ENCODE data around the gene ZDHHC21. TPM values are rescaled to one million over a fixed set of nuclear protein-coding genes. Genes with fewer than 3 reads are reported as not detected.
"Not testable (repeated sequence)": the region's sequence is repeated elsewhere in the genome, so short reads cannot be mapped to it uniquely, and the experiment has no call there.

The ZDHHC21 gene
- total RNA-seq, 2 donors from 2014 or later, result 6.5 to 7.0 TPM

DNA sequence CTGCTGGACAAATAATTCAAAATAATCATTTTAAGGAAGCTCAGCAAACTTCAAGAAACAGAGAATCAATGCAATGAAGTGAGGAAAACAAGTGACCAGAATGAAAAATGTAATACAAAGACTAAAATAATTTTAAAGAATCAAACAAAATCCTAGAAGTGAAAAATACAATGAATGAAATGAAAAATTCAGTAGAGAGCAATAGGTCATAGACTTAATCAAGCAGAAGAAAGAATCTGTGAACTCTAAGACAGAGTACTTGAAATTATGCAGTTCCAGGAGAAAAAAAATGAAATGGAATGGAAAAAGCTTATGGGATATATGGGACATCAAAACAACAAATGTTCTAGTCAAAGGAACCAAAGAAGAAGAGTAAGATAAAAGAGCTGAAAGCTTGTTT, 11.8 kb upstream of the ZDHHC21 start:
- peaks cover 11% of the 10 kb centered on the region for H3K27me3 Mint-ChIP-seq
- no peak overlapping the region for H3K27ac Mint-ChIP-seq
- H3K9me3 ChIP-seq (ENCODE audit: control insufficient read depth, low read length, poor library complexity, severe bottlenecking), result peaks cover 4% of the 10 kb centered on the region
- H3K4me3 Mint-ChIP-seq, result no peak overlapping the region
- no peak for DNase-seq
- no peak for ATAC-seq
- no peaks in the 10 kb centered on the region for H3K36me3 Mint-ChIP-seq (ENCODE audit: low read depth)
- H3K4me1 Mint-ChIP-seq, result no peaks in the 10 kb centered on the region

- Mint-ChIP-seq H3K36me3 (ENCODE audit: low read depth) (no peaks in the 10 kb centered on the region), H3K27me3 (peaks cover 9% of the 10 kb centered on the region), H3K27ac (no peak overlapping the region), H3K4me1 (no peaks in the 10 kb centered on the region), H3K4me3 (no peak overlapping the region)
- ATAC-seq (no peak), DNase-seq (no peak)
- H3K9me3 ChIP-seq (ENCODE audit: control insufficient read depth, low read length, poor library complexity, severe bottlenecking), result peaks cover 4% of the 10 kb centered on the region
These were observed 11.0 kb upstream of the ZDHHC21 start for GRCh38 chr9:14704281-14704680.

- no peak overlapping the region for H3K4me3 Mint-ChIP-seq
These were observed 9.0 kb upstream of the ZDHHC21 start for GRCh38 chr9:14702200-14702720.

DNA sequence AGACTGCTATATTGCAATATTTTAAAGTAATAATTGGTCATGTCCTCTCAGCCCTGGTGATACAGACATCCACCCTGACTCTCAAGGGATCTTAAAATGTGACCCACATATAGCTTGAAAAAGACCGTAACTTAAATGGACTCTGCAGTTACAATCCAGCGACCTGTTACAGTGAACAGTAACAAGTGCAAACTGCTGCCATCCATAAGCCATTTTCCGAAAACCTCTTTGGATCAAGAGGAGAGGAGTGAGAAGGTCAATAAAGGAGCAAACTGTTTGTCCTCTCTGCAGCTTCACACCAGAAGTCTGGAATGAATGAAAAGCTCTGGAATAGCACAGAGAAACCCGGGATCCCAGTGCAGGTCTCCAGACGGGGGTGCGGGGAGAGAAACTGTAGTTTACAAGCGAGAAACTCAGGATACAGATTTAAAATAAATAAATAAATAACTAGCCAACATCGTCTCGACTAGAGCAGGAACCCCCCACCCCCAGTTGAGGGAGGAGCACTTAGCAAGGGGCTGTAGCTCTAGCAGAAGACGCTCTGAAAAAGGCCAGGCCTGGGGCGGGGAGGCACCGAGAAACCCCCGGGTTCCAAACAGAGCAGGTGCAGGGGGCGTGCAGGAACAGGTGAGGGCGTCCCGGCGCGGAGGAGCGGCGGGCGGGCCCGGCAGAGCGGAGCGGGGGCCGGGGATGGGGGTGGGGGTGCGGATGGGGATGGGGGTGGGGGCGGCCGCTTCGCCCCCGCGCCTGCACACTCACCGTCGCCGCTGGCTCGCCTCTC, 572 bp downstream of the ZDHHC21 start:
- peak overlapping the region; percentile 98 for H3K4me3 Mint-ChIP-seq
- DNase-seq (peak in 2 of 3 donors; percentile 5 to 31), ATAC-seq (peak; percentile 72)
- no peaks in the 10 kb centered on the region for H3K9me3 ChIP-seq (ENCODE audit: control insufficient read depth, low read length, poor library complexity, severe bottlenecking)
- H3K27ac Mint-ChIP-seq, result peak overlapping the region; percentile 92
- H3K36me3 Mint-ChIP-seq (ENCODE audit: low read depth), result peaks cover 4% of the 10 kb centered on the region
- peaks cover 5% of the 10 kb centered on the region for H3K27me3 Mint-ChIP-seq
- H3K4me1 Mint-ChIP-seq, result peaks cover 33% of the 10 kb centered on the region

More at GRCh38 chr9:14702200-14702720, 9.0 kb upstream of the ZDHHC21 start:
- Mint-ChIP-seq H3K36me3 (ENCODE audit: low read depth) (no peaks in the 10 kb centered on the region), H3K4me1 (no peaks in the 10 kb centered on the region), H3K27me3 (peaks cover 20% of the 10 kb centered on the region), H3K27ac (no peak overlapping the region)
- H3K9me3 ChIP-seq (ENCODE audit: control insufficient read depth, low read length, poor library complexity, severe bottlenecking), result peaks cover 4% of the 10 kb centered on the region
- ATAC-seq (no peak), DNase-seq (no peak)

- peaks cover 4% of the 10 kb centered on the region for H3K36me3 Mint-ChIP-seq (ENCODE audit: low read depth)
- peak overlapping the region; percentile 4 for H3K4me3 Mint-ChIP-seq
- H3K27ac Mint-ChIP-seq, result no peak overlapping the region
- H3K9me3 ChIP-seq (ENCODE audit: control insufficient read depth, low read length, poor library complexity, severe bottlenecking), result no peaks in the 10 kb centered on the region
- DNase-seq (no peak), ATAC-seq (no peak)
- peaks cover 33% of the 10 kb centered on the region for H3K4me1 Mint-ChIP-seq
- H3K27me3 Mint-ChIP-seq, result no peaks in the 10 kb centered on the region
These were observed 2.1 kb downstream of the ZDHHC21 start for GRCh38 chr9:14690948-14691730.

DNA sequence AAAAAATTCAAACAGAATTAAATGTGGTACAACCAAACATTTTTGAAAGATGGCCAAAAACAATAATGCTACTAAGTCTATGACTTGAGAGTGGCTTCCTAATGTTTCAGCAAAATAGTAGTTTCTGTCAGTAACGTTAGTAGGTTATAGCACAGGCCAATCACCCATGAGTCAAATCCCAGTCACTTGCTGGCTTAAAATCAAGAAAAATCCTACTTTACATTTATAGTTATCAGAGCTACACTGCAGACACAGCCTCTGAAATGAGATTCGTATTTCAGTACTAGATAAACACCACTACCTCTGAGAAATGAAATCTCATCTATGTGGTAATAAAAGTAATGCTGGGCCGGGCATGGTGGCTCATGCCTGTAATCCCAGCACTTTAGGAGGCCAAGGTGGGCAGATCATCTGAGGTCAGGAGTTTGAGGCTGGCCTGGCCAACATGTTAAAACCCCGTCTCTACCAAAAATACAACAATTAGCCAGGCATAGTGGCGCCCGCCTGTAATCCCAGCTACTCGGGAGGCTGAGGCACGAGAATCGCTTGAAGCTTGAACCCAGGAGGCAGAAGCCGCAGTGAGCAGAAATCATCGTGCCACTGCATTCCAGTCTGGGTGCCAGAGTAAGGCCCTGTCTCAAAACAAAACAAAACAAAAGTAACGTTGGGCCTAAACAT, 6.1 kb downstream of the ZDHHC21 start:
- ATAC-seq (no peak), DNase-seq (no peak)
- no peak overlapping the region for H3K4me3 Mint-ChIP-seq
- no peak overlapping the region for H3K27ac Mint-ChIP-seq
- H3K27me3 Mint-ChIP-seq, result no peaks in the 10 kb centered on the region
- H3K4me1 Mint-ChIP-seq, result peaks cover 30% of the 10 kb centered on the region
- no peaks in the 10 kb centered on the region for H3K9me3 ChIP-seq (ENCODE audit: control insufficient read depth, low read length, poor library complexity, severe bottlenecking)
- H3K36me3 Mint-ChIP-seq (ENCODE audit: low read depth), result peaks cover 6% of the 10 kb centered on the region

- ATAC-seq (no peak), DNase-seq (no peak)
- no peak overlapping the region for H3K4me3 Mint-ChIP-seq
- H3K27me3 Mint-ChIP-seq, result no peaks in the 10 kb centered on the region
- H3K36me3 Mint-ChIP-seq (ENCODE audit: low read depth), result peaks cover 6% of the 10 kb centered on the region
- H3K27ac Mint-ChIP-seq, result no peak overlapping the region
- H3K9me3 ChIP-seq (ENCODE audit: control insufficient read depth, low read length, poor library complexity, severe bottlenecking), result no peaks in the 10 kb centered on the region
- H3K4me1 Mint-ChIP-seq, result peaks cover 25% of the 10 kb centered on the region
These were observed 7.1 kb downstream of the ZDHHC21 start for GRCh38 chr9:14686168-14686567.

DNA sequence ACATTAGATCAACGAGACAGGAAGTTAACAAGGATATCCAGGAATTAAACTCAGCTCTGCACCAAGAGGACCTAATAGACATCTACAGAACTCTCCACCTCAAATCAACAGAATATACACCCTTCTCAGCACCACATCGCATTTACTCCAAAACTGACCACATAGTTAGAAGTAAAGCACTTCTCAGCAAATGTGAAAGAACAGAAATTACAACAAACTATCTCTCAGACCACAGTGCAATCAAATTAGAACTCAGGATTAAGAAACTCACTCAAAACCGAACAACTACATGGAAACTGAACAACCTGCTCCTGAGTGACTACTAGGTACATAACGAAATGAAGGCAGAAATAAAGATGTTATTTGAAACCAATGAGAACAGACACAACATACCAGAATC, 10.6 kb downstream of the ZDHHC21 start:
- not testable (repeated sequence) for H3K27me3 Mint-ChIP-seq; ATAC-seq; DNase-seq; H3K4me3 Mint-ChIP-seq; H3K9me3 ChIP-seq (ENCODE audit: control insufficient read depth, low read length, poor library complexity, severe bottlenecking); H3K36me3 Mint-ChIP-seq (ENCODE audit: low read depth); H3K27ac Mint-ChIP-seq
- H3K4me1 Mint-ChIP-seq, result peaks cover 14% of the 10 kb centered on the region

DNA sequence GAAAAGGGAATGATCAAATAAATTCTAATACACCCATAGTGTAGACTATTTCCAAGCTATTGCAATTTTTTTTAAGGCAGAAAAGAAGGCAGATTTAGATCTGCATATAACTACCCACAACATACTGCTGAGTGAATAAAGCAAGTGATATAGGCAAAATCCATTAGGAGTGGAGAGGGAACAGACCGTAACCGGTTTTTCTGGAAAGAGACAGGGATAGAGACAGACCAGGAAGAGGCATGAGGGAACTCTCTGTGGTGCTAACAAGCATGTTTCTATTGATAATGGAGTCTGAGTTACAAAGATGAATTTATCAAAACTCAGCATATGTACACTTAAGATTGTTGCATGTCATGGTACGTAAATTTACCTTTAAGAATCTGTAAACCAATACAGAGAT, 14.5 kb downstream of the ZDHHC21 start:
- no peaks in the 10 kb centered on the region for H3K9me3 ChIP-seq (ENCODE audit: control insufficient read depth, low read length, poor library complexity, severe bottlenecking)
- Mint-ChIP-seq H3K4me1 (peaks cover 18% of the 10 kb centered on the region), H3K27me3 (no peaks in the 10 kb centered on the region), H3K36me3 (ENCODE audit: low read depth) (peaks cover 11% of the 10 kb centered on the region), H3K27ac (peak overlapping the region; percentile 16), H3K4me3 (no peak overlapping the region)
- no peak for DNase-seq
- no peak for ATAC-seq

- DNase-seq (no peak), ATAC-seq (no peak)
- Mint-ChIP-seq H3K27ac (peak overlapping the region; percentile 16), H3K27me3 (no peaks in the 10 kb centered on the region), H3K4me3 (no peak overlapping the region), H3K4me1 (peaks cover 16% of the 10 kb centered on the region), H3K36me3 (ENCODE audit: low read depth) (peaks cover 10% of the 10 kb centered on the region)
- no peaks in the 10 kb centered on the region for H3K9me3 ChIP-seq (ENCODE audit: control insufficient read depth, low read length, poor library complexity, severe bottlenecking)
These were observed 15.4 kb downstream of the ZDHHC21 start for GRCh38 chr9:14677872-14678271.

DNA sequence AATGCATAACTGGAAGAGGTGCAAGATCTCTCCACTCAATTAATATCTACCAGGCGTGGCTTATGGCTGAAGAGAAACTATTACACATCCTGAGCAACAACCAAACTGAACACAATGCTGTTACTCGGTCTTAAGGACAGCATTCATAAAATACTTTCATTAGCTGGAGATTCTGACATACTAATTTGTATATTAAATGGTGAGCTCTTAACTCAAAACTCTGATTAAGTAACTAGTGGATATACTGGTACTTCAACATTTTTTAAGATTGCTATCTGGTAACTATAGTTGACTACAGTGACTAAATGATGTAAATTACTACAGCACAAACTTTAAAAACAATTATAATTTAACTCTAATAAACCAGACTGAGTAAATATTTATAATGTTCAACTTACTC, 15.8 kb downstream of the ZDHHC21 start:
- Mint-ChIP-seq H3K4me3 (no peak overlapping the region), H3K36me3 (ENCODE audit: low read depth) (peaks cover 8% of the 10 kb centered on the region), H3K27me3 (no peaks in the 10 kb centered on the region), H3K4me1 (peaks cover 13% of the 10 kb centered on the region), H3K27ac (no peak overlapping the region)
- DNase-seq, result no peak
- H3K9me3 ChIP-seq (ENCODE audit: control insufficient read depth, low read length, poor library complexity, severe bottlenecking), result no peaks in the 10 kb centered on the region
- no peak for ATAC-seq

GRCh38 chr9:14674630-14675029, 18.6 kb downstream of the ZDHHC21 start:
- ATAC-seq (no peak), DNase-seq (no peak)
- H3K27me3 Mint-ChIP-seq, result no peaks in the 10 kb centered on the region
- no peak overlapping the region for H3K27ac Mint-ChIP-seq
- H3K9me3 ChIP-seq (ENCODE audit: control insufficient read depth, low read length, poor library complexity, severe bottlenecking), result no peaks in the 10 kb centered on the region
- H3K36me3 Mint-ChIP-seq (ENCODE audit: low read depth), result peaks cover 9% of the 10 kb centered on the region
- H3K4me1 Mint-ChIP-seq, result peaks cover 8% of the 10 kb centered on the region
- H3K4me3 Mint-ChIP-seq, result no peak overlapping the region

DNA sequence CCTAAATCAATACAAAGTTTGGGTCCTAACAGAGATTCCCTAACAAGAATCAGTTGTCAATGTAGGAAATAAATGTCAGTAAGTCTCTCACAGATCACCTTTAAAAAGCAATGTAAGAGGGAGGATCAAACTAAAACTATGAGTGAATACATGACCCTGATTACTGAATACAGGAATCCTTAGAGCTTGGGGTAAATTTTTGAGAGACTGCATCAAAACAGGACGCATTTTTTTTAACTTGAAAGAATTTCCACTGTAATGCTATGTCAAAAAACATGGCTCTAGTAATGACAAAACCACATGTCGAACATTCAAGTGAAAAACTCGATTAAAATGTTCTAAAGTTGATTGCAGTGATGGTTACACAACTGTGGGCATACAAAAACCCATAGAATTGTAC, 21.9 kb downstream of the ZDHHC21 start:
- Mint-ChIP-seq H3K4me1 (peaks cover 8% of the 10 kb centered on the region), H3K27me3 (no peaks in the 10 kb centered on the region), H3K27ac (no peak overlapping the region), H3K4me3 (no peak overlapping the region), H3K36me3 (ENCODE audit: low read depth) (peaks cover 3% of the 10 kb centered on the region)
- no peak for DNase-seq
- no peaks in the 10 kb centered on the region for H3K9me3 ChIP-seq (ENCODE audit: control insufficient read depth, low read length, poor library complexity, severe bottlenecking)
- ATAC-seq, result no peak
